ENCODE data around the gene SELENOV. TPM values are rescaled to one million over a fixed set of nuclear protein-coding genes. Genes with fewer than 3 reads are reported as not detected.

SELENOV gene, protein sequence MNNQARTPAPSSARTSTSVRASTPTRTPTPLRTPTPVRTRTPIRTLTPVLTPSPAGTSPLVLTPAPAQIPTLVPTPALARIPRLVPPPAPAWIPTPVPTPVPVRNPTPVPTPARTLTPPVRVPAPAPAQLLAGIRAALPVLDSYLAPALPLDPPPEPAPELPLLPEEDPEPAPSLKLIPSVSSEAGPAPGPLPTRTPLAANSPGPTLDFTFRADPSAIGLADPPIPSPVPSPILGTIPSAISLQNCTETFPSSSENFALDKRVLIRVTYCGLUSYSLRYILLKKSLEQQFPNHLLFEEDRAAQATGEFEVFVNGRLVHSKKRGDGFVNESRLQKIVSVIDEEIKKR
- 0.25 TPM in 1 of 2 replicates, not detected in the other for total RNA-seq (2011; cell fraction: chromatin; rRNA removed; ENCODE audit: low replicate concordance)
- 0.50 TPM in 1 of 2 replicates, not detected in the other for total RNA-seq (2011; cell fraction: nucleolus; rRNA removed)
- 0.84 and 0.95 TPM in 2 replicates for total RNA-seq (2011; cell fraction: nucleoplasm; rRNA removed)
- total RNA-seq (2014; rRNA removed) (not detected in 2 replicates), total RNA-seq (2014; rRNA removed; fragmentation: Illumina TruSeq; extraction: Trizol) (not detected in 2 replicates), total RNA-seq (2015; rRNA removed; fragmentation: Illumina TruSeq; extraction: Trizol) (not detected in 2 replicates), total RNA-seq (2021) (0.09 and 0.20 TPM in 2 replicates), polyA plus RNA-seq (2011; rRNA removed) (0.15 TPM in 1 of 2 replicates, not detected in the other), polyA plus RNA-seq (2014; fragmentation: Illumina TruSeq; extraction: Trizol) (0.08 and 0.09 TPM in 2 replicates), polyA plus RNA-seq (2014; fragmentation: Nextera tagmentation; extraction: Ambion mirVana) (under 1 TPM; 0.04 to 0.06 TPM), polyA plus RNA-seq (2014; rRNA removed) (0.05 TPM in 1 of 2 replicates, not detected in the other), polyA minus RNA-seq (2011; rRNA and poly(A)+ RNA removed) (not detected in 2 replicates), Bru-seq, nascent RNA (percentile 41 among the genes with signal in this experiment), BruChase-seq, experiment 1, labeled RNA remaining after a 2-hour chase (percentile 27 among the genes with signal in this experiment), BruChase-seq, experiment 2, labeled RNA remaining after a 6-hour chase (percentile 35 among the genes with signal in this experiment)
- 0.03 TPM in 1 of 2 replicates, not detected in the other for polyA plus RNA-seq (2011; cell fraction: cytosol; rRNA removed)
- polyA plus RNA-seq (2011; cell fraction: nucleus; rRNA removed), result 0.10 and 0.18 TPM in 2 replicates
- polyA plus RNA-seq (2012), result 0.06 and 0.26 TPM in 2 replicates
- not detected in 2 replicates for polyA minus RNA-seq (2011; cell fraction: cytosol; rRNA and poly(A)+ RNA removed)
- not detected in 2 replicates for polyA minus RNA-seq (2011; cell fraction: nucleus; rRNA and poly(A)+ RNA removed)
- long read RNA-seq, experiment 1, result 0 reads
- long read RNA-seq, experiment 2, result 0 reads
- long read RNA-seq, experiment 3, result 0 reads

DNA sequence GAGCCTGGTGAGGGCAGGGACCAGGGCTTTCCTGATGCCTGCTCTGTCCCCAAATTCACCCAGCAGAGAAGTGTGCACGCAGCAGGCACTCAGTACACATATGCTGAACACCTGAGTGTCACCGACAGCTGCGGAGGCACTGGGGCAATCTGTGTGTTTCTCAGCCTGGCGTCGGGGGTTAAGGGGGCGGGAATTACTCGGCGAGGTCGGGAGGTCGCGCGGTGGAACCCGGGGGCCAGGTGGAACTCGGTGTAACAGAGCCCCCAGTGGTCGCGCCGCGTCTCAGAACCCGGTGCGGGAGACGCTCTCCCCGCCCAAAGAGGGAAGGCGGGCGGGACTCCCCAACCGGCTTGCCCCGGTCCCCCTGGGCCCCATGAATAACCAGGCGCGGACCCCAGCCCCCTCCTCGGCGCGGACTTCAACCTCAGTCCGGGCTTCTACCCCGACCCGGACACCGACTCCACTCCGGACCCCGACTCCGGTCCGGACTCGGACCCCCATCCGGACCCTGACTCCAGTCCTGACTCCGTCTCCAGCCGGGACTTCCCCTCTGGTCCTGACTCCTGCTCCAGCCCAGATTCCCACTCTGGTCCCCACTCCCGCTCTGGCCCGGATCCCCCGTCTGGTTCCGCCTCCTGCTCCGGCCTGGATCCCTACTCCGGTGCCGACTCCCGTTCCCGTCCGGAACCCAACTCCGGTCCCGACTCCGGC lies at the start of gene SELENOV:
Gene SELENOV, plus strand, starts transcription at position 300 of the 711 bp plus-strand sequence. Its CDS starts 74 bp downstream, at position 374.
- Histone ChIP-seq H3K4me1 (replicated peaks in 1 of 2; ENCODE audit: control insufficient read depth in 2 of 2, insufficient read depth in 2 of 2, low read length in 2 of 2) (peaks cover 15 to 29% of the 10 kb centered on the region in 2 experiments; a peak in 4 of 5 replicates), H3K9me1 (ENCODE audit: control insufficient read depth, insufficient read depth, low read length) (no peaks in the 10 kb centered on the region), H2AFZ (ENCODE audit: low read depth, low read length) (no peak within 1 kb of the TSS), H3K4me3 (no peak within 1 kb of the TSS), H4K20me1 (replicated peaks; ENCODE audit: control insufficient read depth, insufficient read depth, low read length) (no peaks in the 10 kb centered on the region), H3K4me2 (ENCODE audit: insufficient read depth, low read length) (no peak within 1 kb of the TSS), H3K79me2 (ENCODE audit: control insufficient read depth, insufficient read depth, low read length) (no peaks in the 10 kb centered on the region), H3K9me3 (replicated peaks; ENCODE audit: control insufficient read depth, insufficient read depth, low read depth, low read length) (no peaks in the 10 kb centered on the region), H3K36me3 (ENCODE audit: control insufficient read depth, insufficient read depth, low read length) (no peaks in the 10 kb centered on the region), H3K9ac (ENCODE audit: insufficient read depth in 1 of 2, low read depth in 2 of 2, low read length in 2 of 2) (peak within 1 kb of the TSS in 1 of 2 experiments; percentile 10; a peak in 2 of 4 replicates), H3K27ac (ENCODE audit: extremely low read depth, low read depth, low read length) (no peak within 1 kb of the TSS), H3K27me3 (ENCODE audit: control insufficient read depth in 2 of 2, insufficient read depth in 2 of 2, low read length in 2 of 2) (peaks cover 4 to 19% of the 10 kb centered on the region in 2 experiments; a peak in 4 of 5 replicates)
- FAIRE-seq (no peak), ATAC-seq (peak; percentile 27), DNase-seq (ENCODE audit: extremely low read depth in 1 of 4, low spot score in 3 of 4) (peak in 3 of 4 experiments; percentile 27 to 64 (median 60))
- ChIA-PET POLR2A (interaction anchor here (0.6 to 1.4 kb wide), 5 partner anchors 14 to 849 kb away, joined by 3 to 7 read pairs (median 3); partner anchors contain the start of gene RPS16), CTCF (ENCODE audit: low intra/inter-chr PET ratio) (no interaction called here)
- intact Hi-C loops (cut with micrococcal nuclease), result no loop called here
- BruUV-seq (replicated peaks), result no TSS peak
- WGBS (ENCODE audit: insufficient coverage, low coverage, missing lambda C conversion rate), result 30% methylated on average over 25 of the region's 56 CpGs
- in situ Hi-C loops (cut with MboI), result no loop called here
- TF ChIP-seq, protein P1, sequence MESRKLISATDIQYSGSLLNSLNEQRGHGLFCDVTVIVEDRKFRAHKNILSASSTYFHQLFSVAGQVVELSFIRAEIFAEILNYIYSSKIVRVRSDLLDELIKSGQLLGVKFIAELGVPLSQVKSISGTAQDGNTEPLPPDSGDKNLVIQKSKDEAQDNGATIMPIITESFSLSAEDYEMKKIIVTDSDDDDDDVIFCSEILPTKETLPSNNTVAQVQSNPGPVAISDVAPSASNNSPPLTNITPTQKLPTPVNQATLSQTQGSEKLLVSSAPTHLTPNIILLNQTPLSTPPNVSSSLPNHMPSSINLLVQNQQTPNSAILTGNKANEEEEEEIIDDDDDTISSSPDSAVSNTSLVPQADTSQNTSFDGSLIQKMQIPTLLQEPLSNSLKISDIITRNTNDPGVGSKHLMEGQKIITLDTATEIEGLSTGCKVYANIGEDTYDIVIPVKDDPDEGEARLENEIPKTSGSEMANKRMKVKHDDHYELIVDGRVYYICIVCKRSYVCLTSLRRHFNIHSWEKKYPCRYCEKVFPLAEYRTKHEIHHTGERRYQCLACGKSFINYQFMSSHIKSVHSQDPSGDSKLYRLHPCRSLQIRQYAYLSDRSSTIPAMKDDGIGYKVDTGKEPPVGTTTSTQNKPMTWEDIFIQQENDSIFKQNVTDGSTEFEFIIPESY (CRISPR knock-in tag; IDR thresholded peaks at IDR 0.05), result peak; percentile 41; the same call in 1 of the 2 replicates
- no peak for TF ChIP-seq CREBBP (IDR thresholded peaks at IDR 0.05; ENCODE audit: low read depth, low read length)
- TF ChIP-seq JUND (IDR thresholded peaks at IDR 0.05; ENCODE audit: borderline replicate concordance, low read depth, low read length), result no peak
- no peak for TF ChIP-seq JUND (tag; IDR thresholded peaks at IDR 0.05; ENCODE audit: borderline replicate concordance, low read depth, low read length)

All from K562 (cell line).